Stimulated activated memory B cell treated with anti-CD40 and anti-IgM and Interleukin-4, amounts not matched to agents 10 μg/mL and 1 μg/mL and 100 μg/mL, for 72 hours (primary cell): ENCODE results near the gene KRT6C.
"Not testable (repeated sequence)": the region's sequence is repeated elsewhere in the genome, so short reads cannot be mapped to it uniquely, and the experiment has no call there.

Source experiments
- ATAC-seq: fragments of 150-1000 bp; cut with Tn5 transposase; 2 replicates; pipeline ENCODE4 v1.10.0; 2021
- H3K27ac Mint-ChIP-seq: one replicate; pipeline ENCODE4 v1.8.0; 2022; ENCODE audit warnings: mild to moderate bottlenecking, mixed read lengths
- H3K27me3 Mint-ChIP-seq: one replicate; pipeline ENCODE4 v1.8.0; 2022; ENCODE audit warnings: mixed read lengths
- H3K36me3 Mint-ChIP-seq: one replicate; pipeline ENCODE4 v1.8.0; 2022; ENCODE audit warnings: mixed read lengths
- H3K4me1 Mint-ChIP-seq: one replicate; pipeline ENCODE4 v1.8.0; 2022; ENCODE audit warnings: mixed read lengths
- H3K4me3 Mint-ChIP-seq: one replicate; pipeline ENCODE4 v1.8.0; 2022; ENCODE audit warnings: mild to moderate bottlenecking, moderate library complexity, mixed read lengths
- H3K9me3 Mint-ChIP-seq: one replicate; pipeline ENCODE4 v1.8.0; 2022; ENCODE audit warnings: mixed read lengths

Gene KRT6C

GRCh38 chr12:52448228-52448627 is 25.4 kb downstream of the KRT6C start:
- no peak overlapping the region for H3K4me3 Mint-ChIP-seq
- peaks cover 9% of the 10 kb centered on the region for H3K4me1 Mint-ChIP-seq
- no peak for ATAC-seq
- H3K27me3 Mint-ChIP-seq: peaks cover 24% of the 10 kb centered on the region
- no peak overlapping the region for H3K27ac Mint-ChIP-seq
- H3K9me3 Mint-ChIP-seq: no peaks in the 10 kb centered on the region
- H3K36me3 Mint-ChIP-seq: no peaks in the 10 kb centered on the region

GRCh38 chr12:52447196-52447595 is 26.4 kb downstream of the KRT6C start:
- ATAC-seq, H3K4me3 Mint-ChIP-seq, H3K4me1 Mint-ChIP-seq, H3K9me3 Mint-ChIP-seq, H3K36me3 Mint-ChIP-seq, H3K27ac Mint-ChIP-seq: not testable (repeated sequence)
- peaks cover 31% of the 10 kb centered on the region for H3K27me3 Mint-ChIP-seq

- no peak for ATAC-seq
- Mint-ChIP-seq H3K36me3 (no peaks in the 10 kb centered on the region), H3K4me3 (no peak overlapping the region), H3K4me1 (peaks cover 9% of the 10 kb centered on the region), H3K9me3 (no peaks in the 10 kb centered on the region), H3K27me3 (peaks cover 37% of the 10 kb centered on the region), H3K27ac (no peak overlapping the region)
Measured at GRCh38 chr12:52446367-52447045, 27.1 kb downstream of the KRT6C start.

GRCh38 chr12:52445876-52446275 is 27.7 kb downstream of the KRT6C start:
- no peak overlapping the region for H3K4me3 Mint-ChIP-seq
- no peaks in the 10 kb centered on the region for H3K9me3 Mint-ChIP-seq
- H3K4me1 Mint-ChIP-seq: peaks cover 9% of the 10 kb centered on the region
- peaks cover 42% of the 10 kb centered on the region for H3K27me3 Mint-ChIP-seq
- H3K36me3 Mint-ChIP-seq: no peaks in the 10 kb centered on the region
- ATAC-seq: no peak
- no peak overlapping the region for H3K27ac Mint-ChIP-seq

GRCh38 chr12:52444647-52445595 is 28.7 kb downstream of the KRT6C start:
- ATAC-seq: no peak
- Mint-ChIP-seq H3K9me3 (no peaks in the 10 kb centered on the region), H3K27ac (no peak overlapping the region), H3K36me3 (no peaks in the 10 kb centered on the region), H3K27me3 (peaks cover 43% of the 10 kb centered on the region), H3K4me1 (peaks cover 9% of the 10 kb centered on the region), H3K4me3 (no peak overlapping the region)

GRCh38 chr12:52443966-52444365 is 29.6 kb downstream of the KRT6C start:
- no peak overlapping the region for H3K4me3 Mint-ChIP-seq

GRCh38 chr12:52442600-52443061 is 31.0 kb downstream of the KRT6C start:
- Mint-ChIP-seq H3K27ac (no peak overlapping the region), H3K4me3 (no peak overlapping the region), H3K36me3 (no peaks in the 10 kb centered on the region), H3K9me3 (no peaks in the 10 kb centered on the region), H3K4me1 (no peaks in the 10 kb centered on the region), H3K27me3 (peaks cover 50% of the 10 kb centered on the region)
- ATAC-seq: no peak

More at GRCh38 chr12:52443966-52444365, 29.6 kb downstream of the KRT6C start:
- Mint-ChIP-seq H3K27me3 (peaks cover 50% of the 10 kb centered on the region), H3K27ac (no peak overlapping the region), H3K9me3 (no peaks in the 10 kb centered on the region), H3K4me1 (peaks cover 9% of the 10 kb centered on the region), H3K36me3 (no peaks in the 10 kb centered on the region)
- no peak for ATAC-seq

- Mint-ChIP-seq H3K36me3 (no peaks in the 10 kb centered on the region), H3K9me3 (no peaks in the 10 kb centered on the region), H3K4me1 (no peaks in the 10 kb centered on the region), H3K27me3 (peaks cover 41% of the 10 kb centered on the region), H3K27ac (no peak overlapping the region), H3K4me3 (no peak overlapping the region)
- ATAC-seq: no peak
Measured at GRCh38 chr12:52441320-52441911, 32.2 kb downstream of the KRT6C start.

- no peak for ATAC-seq
- H3K4me3 Mint-ChIP-seq: no peak overlapping the region
- H3K36me3 Mint-ChIP-seq: no peaks in the 10 kb centered on the region
- peaks cover 36% of the 10 kb centered on the region for H3K27me3 Mint-ChIP-seq
- no peaks in the 10 kb centered on the region for H3K9me3 Mint-ChIP-seq
- no peak overlapping the region for H3K27ac Mint-ChIP-seq
- H3K4me1 Mint-ChIP-seq: no peaks in the 10 kb centered on the region
Measured at GRCh38 chr12:52440821-52441319, 32.7 kb downstream of the KRT6C start.

GRCh38 chr12:52439845-52440244 is 33.8 kb downstream of the KRT6C start:
- no peak for ATAC-seq
- Mint-ChIP-seq H3K9me3 (no peaks in the 10 kb centered on the region), H3K27ac (no peak overlapping the region), H3K4me1 (no peaks in the 10 kb centered on the region), H3K36me3 (no peaks in the 10 kb centered on the region), H3K4me3 (no peak overlapping the region), H3K27me3 (peaks cover 39% of the 10 kb centered on the region)

GRCh38 chr12:52439420-52439819 is 34.2 kb downstream of the KRT6C start:
- Mint-ChIP-seq H3K4me1 (no peaks in the 10 kb centered on the region), H3K36me3 (no peaks in the 10 kb centered on the region), H3K27ac (no peak overlapping the region), H3K9me3 (no peaks in the 10 kb centered on the region), H3K4me3 (no peak overlapping the region), H3K27me3 (peaks cover 43% of the 10 kb centered on the region)
- no peak for ATAC-seq

GRCh38 chr12:52438305-52439301 is 35.0 kb downstream of the KRT6C start:
- Mint-ChIP-seq H3K9me3 (no peaks in the 10 kb centered on the region), H3K27ac (no peak overlapping the region), H3K4me3 (no peak overlapping the region), H3K27me3 (peaks cover 51% of the 10 kb centered on the region), H3K36me3 (no peaks in the 10 kb centered on the region), H3K4me1 (no peaks in the 10 kb centered on the region)
- no peak for ATAC-seq

- Mint-ChIP-seq H3K4me1 (no peaks in the 10 kb centered on the region), H3K36me3 (no peaks in the 10 kb centered on the region), H3K27ac (no peak overlapping the region), H3K4me3 (no peak overlapping the region), H3K27me3 (peaks cover 57% of the 10 kb centered on the region), H3K9me3 (no peaks in the 10 kb centered on the region)
- ATAC-seq: no peak
Measured at GRCh38 chr12:52437508-52437907, 36.1 kb downstream of the KRT6C start.

- Mint-ChIP-seq H3K27ac (no peak overlapping the region), H3K9me3 (no peaks in the 10 kb centered on the region), H3K4me3 (no peak overlapping the region), H3K36me3 (no peaks in the 10 kb centered on the region), H3K4me1 (no peaks in the 10 kb centered on the region), H3K27me3 (peaks cover 52% of the 10 kb centered on the region)
- ATAC-seq: no peak
Measured at GRCh38 chr12:52436828-52437474, 36.7 kb downstream of the KRT6C start.
